SKM-1 treated with dmso at 0.1 percent for 144 hours (cell line): ENCODE measurements around the gene FCGBP.
A peak's percentile ranks its signal among the peaks of the same experiment; 100 is the strongest.
"Not testable (repeated sequence)": the region's sequence is repeated elsewhere in the genome, so short reads cannot be mapped to it uniquely, and the experiment has no call there.

ENCODE experiments used
- DNase-seq: peaks from one replicate; lab custom pipeline; 2025; ENCODE audit not compliant: unreplicated experiment; lab: John Stamatoyannopoulos, UW

Gene FCGBP

DNA sequence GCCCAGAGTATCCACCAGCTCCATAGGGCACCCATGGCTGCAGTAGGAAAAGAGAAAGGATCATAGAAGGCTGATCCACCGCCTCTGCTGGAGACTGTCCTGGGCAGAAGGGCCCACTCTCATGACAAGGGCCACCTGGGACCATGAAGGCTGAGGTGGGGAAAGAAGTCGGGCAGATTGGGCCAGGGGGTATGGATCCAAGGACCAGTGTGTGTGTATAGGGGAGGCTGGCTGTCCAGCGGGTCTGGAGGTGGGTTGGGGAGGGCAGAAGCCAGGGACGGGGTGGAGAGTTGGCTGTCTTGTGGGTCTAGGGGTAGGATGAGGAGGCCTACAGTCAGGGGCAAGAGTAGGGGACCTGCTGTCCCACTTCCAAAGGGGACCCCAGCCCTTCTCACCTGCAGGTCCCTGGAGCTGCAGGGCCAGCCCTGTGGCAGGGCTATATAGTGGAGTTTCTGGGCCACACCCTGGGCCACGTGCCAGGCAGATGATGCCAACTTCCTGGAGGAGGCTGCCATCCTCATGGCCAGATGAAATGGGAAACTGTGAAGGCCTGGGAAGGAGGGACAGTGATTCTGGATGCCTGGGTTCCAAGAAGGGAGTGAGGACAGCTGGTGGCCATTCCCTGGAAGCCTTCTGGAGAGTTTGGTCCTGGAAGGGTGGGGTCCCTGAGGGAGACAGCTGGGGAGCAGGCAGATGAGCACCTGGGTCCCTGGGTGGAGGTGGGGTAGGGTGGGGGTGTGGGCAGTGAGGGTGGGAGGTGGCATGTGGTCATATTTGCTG lies at the start of gene FCGBP:
FCGBP (minus strand) TSS at position 51 of the 780 bp plus-strand sequence.
- DNase-seq: no peak

DNA sequence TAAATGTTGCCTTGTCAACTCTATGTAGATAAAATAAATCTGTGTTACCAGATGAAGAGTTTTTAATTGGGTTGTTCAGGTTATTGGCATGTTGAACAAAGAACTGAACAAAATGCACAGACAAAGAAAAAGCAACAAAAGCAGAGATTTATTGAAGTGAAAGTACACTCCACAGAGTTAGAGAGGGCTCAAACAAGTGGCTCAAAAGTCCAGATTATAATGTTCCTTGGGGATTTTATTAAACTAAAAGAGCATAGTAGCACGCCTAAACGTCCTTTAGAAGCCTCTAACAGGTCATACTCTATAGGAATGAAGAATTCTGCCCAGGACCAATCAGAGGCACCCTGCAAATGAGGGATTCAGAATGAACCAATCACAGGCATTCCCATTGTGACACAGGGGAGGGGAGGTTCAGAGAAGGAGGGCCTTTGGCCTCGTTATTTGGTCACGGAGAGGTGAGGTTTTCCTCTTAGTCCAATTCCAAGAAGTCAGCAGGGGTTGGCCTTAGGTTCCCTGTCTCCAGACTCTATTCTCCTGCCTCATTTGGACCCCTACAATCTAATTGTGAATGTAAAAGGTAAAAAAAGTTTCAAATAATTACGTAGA lies 49.4 kb upstream of the FCGBP start:
- DNase-seq: no peak

DNA sequence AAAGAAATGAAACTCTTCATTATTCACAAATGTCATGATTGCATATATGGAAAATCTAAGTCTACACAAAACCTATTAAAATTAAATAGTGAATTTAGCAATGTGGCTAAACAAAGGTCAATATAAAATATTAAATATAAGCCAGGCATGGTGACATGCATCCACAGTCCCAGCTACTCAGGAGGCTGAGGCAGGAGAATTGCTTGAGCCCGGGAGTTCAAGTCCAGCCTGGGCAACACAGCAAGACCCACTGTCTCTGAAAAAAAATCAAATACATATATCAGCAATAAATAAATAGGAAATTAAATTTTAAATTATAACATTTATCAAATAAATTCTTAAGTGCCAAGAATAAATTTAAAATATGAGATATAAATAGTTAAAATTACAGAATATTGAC lies 48.4 kb upstream of the FCGBP start:
- DNase-seq: no peak

DNA sequence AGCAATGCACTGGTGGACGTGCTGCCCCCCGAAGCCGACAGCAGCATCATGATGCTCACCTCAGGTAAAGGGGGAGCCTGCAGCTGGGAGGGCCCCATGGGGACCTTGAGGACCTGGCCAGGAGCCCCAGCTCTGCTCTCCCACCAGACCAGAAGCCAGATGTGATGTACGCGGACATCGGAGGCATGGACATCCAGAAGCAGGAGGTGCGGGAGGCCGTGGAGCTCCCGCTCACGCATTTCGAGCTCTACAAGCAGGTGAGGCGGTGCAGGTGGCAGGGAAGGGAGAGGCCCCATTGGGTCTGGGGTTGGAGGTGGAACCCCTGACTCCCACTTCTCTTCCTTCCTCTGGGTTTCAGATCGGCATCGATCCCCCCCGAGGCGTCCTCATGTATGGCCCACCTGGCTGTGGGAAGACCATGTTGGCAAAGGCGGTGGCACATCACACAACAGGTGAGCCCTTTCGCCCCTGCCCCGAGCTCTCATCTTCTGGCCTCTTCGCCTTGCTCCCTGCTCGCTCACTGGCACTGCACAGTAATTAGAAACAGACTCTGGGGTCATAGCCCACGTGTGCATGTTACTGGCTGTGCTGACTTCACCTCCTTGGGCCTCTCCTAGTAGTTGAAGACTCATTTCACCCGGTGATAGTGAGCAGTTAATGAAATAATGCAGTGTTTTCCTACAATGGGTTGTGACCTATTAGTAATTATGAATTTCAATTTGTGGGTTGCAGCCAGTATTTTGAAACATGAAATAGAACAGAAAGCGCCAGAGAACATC lies 40.1 kb upstream of the FCGBP start:
- no peak for DNase-seq

DNA sequence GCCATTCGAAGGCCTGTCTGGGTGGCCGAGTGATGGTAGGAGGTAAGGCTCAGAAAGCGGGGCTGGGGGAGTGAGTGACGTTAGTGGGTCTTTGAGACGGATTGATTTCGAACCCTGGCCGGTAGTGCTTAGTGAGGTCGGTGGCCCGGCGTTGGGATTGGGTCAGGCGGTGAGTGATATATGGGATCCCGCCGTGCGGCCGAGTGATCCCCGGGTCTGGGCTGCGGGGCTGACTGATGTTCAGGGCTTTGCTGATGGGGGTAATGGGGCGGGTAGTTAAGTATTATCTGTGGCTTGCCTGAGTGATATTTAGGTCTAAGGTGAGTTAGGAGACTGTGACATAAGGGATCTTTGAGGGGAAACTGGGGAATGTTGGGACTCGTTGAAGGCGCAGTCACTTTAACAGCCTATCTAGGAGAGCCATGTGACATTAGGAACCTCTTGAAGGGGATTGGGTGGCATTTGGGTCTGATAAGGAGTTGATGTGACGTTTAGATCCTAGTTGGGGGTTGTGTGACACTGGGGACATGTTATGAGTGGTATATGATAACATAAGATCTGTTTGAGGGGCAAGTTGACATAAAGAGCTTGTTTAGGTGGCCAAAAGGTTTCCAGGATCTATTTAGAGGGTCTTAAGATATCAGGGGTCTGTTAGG lies 37.1 kb upstream of the FCGBP start:
- no peak for DNase-seq

DNA sequence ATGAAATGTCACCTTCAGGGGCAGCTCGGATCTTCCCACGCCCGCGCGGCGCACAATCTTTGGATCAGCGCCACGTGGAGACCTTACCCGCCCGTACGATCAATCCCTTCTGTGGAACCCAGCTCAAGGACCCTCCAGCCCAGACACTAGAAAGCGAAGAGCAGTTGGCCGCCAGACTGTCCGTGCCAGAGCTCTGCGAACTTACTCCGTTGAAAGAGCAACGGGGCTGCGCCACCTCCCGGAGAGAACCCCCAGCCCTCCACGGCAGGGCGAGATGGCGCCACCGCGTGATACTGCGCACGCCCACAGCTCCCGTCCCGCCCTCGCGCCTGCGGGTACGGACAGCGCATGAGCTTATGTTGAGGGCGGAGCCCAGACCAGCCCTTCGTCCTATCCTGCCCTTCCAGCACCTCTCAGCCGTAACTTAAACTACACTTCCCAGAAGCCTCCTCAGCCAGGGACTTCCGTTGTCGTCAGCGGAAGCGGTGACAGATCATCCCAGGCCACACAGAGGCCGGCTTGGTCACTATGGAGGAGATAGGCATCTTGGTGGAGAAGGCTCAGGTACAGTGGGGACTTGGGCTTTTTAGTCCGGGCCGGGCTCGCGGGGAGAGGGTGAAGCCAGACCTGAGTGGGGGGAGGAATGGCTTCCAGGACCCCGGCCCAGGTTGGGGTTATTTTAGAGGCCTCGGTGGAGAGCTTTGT lies 36.4 kb upstream of the FCGBP start, which contains the start of gene PSMC4:
PSMC4 (plus strand) TSS at position 491 of the 705 bp plus-strand sequence; CDS start at position 529, 38 bp downstream.
- DNase-seq: peak; percentile 97

DNA sequence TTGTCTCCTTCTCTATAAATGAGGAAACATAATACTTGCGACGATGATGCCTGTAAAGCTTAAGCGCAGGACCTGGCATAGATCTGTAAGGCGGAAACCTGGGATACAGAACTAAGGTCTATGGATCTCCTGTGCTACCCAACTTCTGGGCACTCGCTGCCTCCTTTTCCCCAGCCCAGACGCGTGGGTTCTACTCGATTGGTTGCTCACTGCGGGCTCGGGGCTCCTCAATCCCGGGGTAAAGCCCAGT lies 35.9 kb upstream of the FCGBP start:
- peak; percentile 50 for DNase-seq

DNA sequence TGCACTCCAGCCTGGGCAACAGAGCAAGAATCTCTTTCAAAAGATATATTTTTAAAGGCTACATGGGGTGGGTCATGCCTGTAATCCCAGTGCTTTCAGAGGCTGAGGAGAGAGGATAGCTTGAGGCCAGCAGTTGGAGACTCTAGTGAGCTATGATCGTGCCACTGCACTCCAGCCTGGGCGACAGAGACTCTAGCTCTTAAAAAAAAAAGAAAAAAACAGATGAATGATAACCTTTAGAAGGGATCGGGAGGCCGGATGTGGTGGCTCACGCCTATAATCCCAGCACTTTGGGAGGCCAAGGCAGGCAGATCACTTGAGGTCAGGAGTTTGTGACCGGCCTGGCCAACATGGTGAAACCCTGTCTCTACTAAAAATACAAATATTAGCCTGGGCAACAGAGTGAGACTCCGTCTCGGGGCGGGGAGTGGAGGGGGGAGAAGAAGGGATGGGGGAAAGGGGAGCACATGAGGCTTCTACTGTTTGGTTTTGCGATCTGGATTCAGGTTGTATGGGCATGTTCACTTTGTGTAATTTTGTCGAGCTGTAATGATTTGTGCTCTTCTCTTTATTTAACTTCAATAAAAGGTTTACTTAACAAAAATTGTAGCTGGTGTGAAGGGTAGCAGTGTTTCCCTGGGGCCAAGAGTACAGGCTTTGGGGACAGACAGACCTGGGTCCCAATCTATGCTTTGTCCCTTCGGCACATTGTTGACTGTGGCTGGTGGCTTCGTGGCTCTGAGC lies 35.4 kb upstream of the FCGBP start:
- DNase-seq: no peak

DNA sequence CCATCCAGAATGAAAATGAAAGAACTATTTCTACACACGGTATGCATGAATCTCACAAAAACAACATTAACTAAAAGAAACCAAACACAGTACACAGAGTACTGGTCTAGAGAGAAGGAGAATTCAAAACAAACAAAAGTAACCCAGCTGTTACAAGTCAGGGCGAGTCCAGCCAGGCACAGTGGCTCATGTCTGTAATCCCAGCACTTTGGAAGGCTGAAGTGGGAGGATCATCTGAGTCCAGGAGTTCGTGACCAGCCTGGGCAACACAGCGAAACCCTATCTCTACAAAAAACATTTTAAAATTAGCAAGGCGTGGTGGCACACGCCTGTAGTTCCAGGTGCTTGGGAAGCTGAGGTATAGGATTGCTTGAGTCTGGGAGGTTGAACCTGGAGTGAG lies 34.8 kb upstream of the FCGBP start:
- DNase-seq: no peak

DNA sequence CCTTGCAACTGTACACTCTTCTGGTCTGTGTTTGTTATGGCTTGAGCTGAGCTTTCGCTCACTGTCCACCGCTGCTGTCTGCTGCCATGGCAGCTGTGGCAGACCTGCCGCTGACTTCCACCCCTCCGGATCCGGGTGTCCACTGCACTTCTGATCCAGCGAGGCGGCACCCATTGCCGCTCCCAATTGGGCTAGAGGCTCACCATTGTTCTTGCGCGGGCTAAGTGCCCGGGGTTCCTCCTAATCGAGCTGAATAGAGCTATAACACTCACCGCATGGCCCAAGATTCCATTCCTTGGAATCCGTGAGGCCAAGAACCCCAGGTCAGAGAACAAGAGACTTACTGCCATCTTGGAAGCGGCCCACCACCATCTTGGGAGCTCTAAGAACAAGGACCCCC lies 34.4 kb upstream of the FCGBP start:
- no peak for DNase-seq

DNA sequence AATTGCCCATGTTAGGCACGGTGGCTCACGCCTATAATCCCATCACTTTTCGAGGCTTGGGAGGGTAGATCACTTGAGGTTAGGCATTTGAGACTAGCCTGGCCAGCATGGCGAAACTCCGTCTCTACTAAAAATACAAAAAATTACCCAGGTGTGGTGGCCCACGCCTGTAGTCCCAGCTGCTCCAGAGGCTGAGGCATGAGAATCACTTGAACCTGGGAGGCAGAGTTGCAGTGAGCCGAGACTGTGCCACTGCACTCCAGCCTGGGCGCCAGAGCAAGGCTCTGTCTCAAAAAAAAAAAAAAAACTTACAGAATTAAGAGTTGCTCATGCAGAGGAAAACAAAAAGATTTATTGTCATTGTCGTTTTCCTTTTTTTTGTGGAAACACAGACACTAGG lies 33.1 kb upstream of the FCGBP start:
- DNase-seq: no peak

DNA sequence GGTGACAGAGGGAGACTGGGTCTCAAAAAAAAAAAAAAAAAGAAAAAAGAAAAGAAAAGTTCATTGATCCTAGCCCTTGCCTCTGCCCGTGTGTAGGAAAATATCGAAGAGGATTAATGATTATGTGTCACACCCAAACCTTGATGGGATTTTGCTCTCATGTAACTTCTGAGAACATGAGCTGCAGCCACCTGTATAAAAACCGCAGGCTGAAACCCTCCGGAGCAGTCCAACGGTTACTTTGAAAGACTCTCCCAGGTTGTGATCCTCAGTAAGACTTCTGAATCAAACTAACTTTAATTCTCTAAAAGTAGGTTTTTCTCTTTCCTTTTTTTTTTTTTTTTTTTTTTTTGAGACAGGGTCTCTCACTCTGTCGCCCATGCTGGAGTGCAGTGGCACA lies 32.2 kb upstream of the FCGBP start:
- DNase-seq: no peak

DNA sequence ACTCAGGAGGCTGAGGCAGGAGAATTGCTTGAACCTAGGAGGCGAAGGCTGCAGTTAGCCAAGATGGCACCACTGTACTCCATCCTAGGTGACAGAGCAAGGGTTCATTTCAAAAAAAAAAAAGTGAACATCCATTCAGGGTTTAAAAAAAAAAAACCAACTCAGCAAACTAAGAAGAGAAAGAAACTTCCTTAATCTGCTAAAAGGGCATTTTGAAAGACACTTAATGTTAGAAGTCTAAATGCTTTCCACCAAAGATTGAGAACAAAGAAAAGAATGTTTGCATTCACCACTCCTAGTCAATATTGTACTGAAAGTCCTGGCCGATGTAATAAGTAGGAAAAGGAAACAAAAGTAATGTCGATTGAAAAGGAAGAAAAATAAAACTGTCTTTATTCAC lies 29.5 kb upstream of the FCGBP start:
- no peak for DNase-seq

DNA sequence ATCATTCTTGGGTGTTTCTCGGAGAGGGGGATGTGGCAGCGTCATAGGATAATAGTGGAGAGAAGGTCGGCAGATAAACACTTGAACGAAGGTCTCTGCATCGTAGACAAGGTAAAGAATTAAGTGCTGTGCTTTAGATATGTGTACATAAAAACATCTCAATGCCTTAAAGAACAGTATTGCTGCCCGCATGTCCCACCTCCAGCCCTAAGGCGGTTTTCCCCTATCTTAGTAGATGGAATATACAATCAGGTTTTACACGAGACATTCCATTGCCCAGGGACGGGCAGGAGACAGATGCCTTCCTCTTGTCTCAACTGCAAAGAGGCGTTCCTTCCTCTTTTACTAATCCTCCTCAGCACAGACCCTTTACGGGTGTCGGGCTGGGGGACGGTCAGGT lies 25.0 kb upstream of the FCGBP start:
- not testable (repeated sequence) for DNase-seq

DNA sequence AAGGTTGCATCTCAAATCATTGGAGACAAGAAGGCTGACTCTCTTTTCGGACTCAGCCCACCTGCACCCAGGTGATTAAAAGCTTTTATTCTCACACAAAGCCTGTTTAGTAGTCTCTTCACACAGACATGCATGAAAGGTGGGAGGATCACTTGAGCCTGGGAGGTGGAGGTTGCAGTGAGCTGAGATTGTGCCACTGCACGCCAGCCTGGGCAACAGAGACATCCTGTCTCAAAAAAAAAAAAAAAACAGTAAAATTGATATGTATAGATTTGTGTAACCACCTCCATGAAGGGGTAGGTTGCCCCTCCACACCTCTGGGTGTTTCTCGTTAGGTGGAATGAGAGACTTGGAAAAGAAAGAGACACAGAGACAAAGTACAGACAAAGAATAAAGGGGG lies 24.5 kb upstream of the FCGBP start:
- DNase-seq: not testable (repeated sequence)

DNA sequence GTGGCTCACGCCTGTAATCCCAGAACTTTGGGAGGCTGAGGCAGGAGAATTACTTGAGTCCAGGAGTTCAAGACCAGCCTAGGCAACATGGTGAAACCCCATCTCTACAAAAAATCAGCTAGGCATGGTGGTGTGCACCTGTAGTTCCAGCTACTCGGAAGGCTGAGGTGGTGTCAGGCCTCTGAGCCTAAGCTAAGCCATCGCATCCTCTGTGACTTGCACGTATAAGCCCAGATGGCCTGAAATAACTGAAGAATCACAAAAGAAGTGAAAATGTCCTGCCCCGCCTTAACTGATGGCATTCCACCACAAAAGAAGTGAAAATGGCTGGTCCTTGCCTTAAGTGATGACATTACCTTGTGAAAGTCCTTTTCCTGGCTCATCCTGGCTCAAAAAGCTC lies 23.5 kb upstream of the FCGBP start:
- not testable (repeated sequence) for DNase-seq

DNA sequence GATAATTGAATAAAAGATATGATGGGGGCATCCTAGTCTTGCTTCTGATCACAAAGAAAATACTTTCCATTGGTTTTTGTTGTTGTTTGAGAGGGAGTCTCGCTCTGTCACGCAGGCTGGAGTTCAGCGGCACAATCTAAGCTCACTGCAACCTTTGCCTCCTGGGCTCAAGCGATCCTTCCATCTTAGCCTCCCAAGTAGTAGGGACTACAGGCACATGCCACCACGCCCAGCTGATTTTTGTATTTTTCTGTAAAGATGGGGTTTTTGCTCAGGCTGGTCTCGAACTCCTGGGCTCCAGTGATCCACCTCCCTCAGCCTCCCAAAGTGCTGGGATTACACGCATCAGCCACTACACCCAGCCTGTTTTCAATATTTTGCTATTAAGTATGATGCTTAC lies 19.5 kb upstream of the FCGBP start:
- DNase-seq: no peak

DNA sequence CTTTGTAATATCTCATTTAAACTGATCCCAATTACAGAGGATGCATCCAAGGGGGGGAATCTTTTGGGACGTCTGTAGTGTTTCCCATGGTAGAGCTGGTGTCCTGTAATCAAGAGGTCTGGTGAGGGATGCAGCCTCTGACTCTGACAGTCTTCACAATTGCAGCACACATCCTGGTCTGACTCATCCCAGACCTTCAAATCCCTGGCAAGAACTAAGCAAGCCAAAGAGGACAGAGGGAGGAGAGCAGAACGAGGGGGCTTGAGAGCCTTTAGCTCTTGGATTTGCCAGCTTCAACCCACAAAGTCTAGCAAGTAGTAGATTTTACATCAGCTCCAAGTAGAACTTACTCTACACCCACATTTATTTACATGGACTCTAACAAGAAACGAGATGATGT lies 17.3 kb upstream of the FCGBP start:
- DNase-seq: no peak

DNA sequence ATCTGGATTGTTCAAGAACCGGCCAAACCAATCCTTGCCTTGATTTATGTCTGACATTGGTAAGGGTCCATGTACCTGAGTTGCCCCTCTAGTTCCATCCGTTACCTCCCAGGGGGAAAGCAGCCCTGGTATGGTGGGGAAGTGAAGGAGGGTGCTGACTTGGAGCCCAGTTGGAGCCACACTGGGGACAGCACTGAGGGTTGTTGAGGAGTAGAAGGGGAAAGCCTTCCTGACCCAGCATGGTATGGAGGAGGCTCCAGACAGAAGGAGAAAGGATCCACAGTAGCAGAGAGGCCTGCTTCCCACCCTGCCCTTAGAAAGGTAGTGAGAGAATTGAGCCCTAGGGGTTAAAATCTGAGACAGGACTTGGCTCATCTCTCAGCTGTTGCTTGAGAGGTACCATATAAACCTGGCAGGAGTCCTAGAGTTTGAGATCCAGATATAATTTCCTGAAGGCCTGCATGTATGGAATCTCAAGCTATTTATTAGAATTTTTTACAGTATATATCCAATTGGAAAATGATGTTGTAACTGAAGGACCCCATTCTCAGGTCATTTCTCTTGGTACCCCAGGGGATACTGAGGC lies 16.7 kb upstream of the FCGBP start:
- no peak for DNase-seq
